Stimulated activated CD8-positive, alpha-beta memory T cell treated with anti-CD3 and anti-CD28 coated beads, Interleukin-15, amount 100 ng/mL, for 24 hours (primary cell): ENCODE results near the gene DIP2C.
"Not testable (repeated sequence)": the region's sequence is repeated elsewhere in the genome, so short reads cannot be mapped to it uniquely, and the experiment has no call there.

Experiments used
- DNase-seq: peaks from one replicate; pipeline ENCODE4 v3.0.0-alpha.2; 2020; ENCODE audit warnings: low read depth

DIP2C gene

DNA sequence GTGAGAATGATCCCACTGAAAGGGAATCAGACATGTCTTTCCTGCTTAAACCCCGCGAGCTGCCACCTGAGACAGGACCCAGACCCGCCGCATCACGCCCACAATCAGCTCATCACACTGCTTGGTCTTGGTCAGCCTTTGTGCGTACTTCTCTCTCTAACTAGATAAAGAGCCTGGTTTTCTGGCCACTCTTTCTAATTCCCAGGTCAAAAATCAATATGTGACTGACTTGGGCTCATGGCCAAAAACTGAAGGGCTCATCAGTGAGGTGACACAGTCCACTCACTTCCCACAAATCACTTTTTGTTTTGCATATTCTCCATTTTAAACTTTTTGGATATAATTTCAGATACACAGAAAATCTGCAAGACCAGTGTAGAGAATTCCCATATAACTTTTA, 247.3 kb downstream of the DIP2C start:
- no peak for DNase-seq

DNA sequence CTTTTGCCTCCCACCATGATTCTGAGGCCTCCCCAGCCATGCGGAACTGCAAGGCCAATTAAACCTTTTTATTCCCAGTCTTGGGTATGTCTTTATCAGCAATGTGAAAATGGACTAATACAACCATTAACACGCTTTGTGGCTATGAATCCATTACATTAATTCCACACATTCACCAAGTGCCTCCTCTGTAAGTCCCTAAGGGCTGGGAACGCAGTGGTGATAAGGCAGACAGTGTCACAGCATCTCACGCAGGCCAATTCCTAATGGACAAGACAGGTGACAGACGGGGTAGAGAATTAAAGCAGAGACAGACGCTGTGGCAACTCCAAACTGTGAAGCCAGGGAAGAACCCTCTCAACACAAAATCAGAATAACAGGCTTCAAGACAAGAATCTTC, 247.8 kb downstream of the DIP2C start:
- DNase-seq: no peak

GRCh38 chr10:440127-440526, 249.3 kb downstream of the DIP2C start:
- no peak for DNase-seq

DNA sequence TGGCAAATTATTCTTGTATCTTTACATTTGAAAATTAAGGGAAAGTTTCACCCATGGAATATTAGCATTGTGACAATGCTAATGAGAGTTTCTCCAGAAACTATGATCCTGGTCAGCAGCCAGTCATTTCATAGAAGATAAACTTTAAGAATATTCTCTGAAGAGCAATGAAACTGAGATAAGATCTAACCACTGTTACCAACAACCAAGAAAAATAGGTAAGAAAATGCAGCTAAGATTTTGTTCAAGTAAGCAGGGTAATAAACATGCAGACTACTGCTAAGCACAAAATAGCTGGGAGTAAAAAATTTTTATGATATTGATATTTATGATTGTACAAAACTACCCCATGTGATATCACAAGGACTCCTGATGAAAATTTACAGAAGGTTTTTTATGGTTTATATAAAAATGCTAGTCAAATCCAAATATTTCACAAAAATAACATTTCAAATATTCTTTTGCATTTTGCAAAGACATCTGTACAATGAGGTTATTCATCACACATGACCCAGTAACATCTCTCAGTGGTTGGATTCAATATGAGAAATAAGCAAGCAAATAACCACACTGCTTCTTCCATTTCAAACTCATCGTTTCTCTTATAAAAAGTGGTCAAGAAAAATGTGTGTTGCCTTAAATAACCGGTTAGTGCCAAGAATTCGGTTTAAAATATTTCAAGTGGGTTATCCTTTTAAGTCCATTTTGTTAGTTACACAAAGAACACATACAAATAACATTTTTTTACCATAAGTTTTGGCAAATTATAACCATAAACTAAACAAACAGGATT, 251.6 kb downstream of the DIP2C start:
- DNase-seq: no peak

- DNase-seq: no peak
These were observed 252.4 kb downstream of the DIP2C start for GRCh38 chr10:436911-437665.

DNA sequence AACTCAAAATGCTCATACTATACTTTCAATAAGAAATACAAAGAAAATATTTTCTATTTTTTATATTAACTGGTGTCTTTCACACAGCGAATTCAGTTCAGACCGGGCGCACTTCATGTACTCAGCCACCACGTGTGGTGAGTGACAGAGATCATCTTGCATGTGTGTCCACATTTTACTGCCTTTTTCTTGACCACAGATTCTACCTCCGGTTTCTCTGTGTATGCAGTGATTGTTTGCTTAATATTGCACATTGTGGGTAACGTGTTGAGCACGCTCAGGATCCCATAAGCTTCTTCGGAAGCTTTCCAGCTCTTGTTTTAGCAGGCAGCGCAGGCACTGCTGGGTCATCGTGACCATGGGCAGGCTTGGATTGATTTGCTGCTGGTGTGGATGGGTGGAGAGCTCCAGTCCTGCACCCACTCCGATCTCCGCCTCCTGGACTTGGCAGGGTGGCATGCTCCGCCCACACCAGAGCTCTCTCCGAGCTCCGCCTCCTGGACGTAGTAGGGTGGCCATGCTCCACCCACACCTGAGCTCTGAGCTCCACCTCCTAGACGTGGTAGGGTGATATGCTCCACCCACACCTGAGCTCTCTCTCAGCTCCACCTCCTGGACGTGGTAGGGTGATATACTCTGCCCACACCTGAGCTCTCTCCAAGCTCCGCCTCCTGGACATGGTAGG, 253.3 kb downstream of the DIP2C start:
- DNase-seq: no peak

DNA sequence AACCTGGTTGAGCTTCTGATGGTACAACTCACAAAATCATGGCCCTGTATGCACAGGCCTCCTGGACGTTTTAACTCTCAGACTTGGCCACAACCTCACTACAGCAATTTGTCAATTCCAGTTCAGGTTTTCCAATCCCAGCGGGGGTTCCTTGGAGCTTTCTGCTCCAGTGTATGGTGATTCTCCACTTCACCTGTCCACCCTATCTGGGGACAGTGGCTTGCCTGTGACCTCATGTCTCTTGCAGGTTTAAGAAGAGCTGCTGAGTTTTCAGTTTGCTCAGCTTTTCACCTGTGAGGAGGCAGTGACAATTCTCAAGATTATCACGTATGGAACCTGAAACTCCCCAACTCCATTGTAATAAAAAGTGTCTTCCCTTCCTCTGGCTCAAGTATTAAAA, 254.1 kb downstream of the DIP2C start:
- DNase-seq: no peak

DNA sequence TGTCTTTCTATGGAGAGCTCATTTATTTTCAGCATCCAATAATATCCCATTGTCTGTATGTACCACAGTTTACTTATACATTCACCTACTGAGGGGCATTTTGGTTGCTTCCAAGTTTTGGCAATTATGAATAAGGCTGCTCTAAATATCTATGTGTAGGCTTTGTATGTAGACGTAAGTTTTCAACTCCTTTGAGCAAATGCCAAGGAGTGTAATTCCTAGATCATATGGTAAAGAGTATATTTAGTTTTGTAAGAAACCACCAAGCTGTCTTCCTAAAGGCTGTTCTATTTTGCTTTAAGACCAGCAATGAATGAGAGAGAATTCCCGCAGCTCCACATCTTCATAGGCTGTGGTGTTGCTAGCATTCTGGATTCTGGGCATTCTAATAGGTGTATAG, 259.8 kb downstream of the DIP2C start:
- no peak for DNase-seq

GRCh38 chr10:427761-428519, 261.5 kb downstream of the DIP2C start:
- no peak for DNase-seq

- not testable (repeated sequence) for DNase-seq
These were observed 264.1 kb downstream of the DIP2C start for GRCh38 chr10:425365-425764.

- not testable (repeated sequence) for DNase-seq
These were observed 264.7 kb downstream of the DIP2C start for GRCh38 chr10:424724-425123.

- DNase-seq: no peak
These were observed 266.3 kb downstream of the DIP2C start for GRCh38 chr10:423178-423577.

DNA sequence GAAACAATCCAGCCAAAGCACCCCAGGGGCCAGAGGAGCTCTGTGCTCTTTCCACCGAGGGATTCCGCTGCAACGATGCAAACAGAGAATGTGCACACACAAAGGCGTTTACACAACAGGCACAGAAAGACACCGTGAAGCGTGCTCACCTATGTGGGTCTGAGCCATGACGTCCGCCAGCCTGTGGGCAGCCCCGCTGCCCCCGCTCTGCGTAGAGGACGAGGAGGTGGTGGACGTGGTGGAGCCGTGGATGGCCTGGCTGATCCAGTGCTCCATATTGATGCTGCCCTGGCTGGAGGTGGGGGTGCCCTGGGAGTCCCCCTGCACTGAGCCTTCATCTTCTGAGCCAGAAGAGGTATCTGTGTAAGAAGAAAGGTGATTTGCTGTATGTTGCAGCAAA, 266.8 kb downstream of the DIP2C start:
- no peak for DNase-seq

- DNase-seq: no peak
These were observed 267.2 kb downstream of the DIP2C start for GRCh38 chr10:422241-422640.

GRCh38 chr10:421170-421569, 268.3 kb downstream of the DIP2C start:
- no peak for DNase-seq

DNA sequence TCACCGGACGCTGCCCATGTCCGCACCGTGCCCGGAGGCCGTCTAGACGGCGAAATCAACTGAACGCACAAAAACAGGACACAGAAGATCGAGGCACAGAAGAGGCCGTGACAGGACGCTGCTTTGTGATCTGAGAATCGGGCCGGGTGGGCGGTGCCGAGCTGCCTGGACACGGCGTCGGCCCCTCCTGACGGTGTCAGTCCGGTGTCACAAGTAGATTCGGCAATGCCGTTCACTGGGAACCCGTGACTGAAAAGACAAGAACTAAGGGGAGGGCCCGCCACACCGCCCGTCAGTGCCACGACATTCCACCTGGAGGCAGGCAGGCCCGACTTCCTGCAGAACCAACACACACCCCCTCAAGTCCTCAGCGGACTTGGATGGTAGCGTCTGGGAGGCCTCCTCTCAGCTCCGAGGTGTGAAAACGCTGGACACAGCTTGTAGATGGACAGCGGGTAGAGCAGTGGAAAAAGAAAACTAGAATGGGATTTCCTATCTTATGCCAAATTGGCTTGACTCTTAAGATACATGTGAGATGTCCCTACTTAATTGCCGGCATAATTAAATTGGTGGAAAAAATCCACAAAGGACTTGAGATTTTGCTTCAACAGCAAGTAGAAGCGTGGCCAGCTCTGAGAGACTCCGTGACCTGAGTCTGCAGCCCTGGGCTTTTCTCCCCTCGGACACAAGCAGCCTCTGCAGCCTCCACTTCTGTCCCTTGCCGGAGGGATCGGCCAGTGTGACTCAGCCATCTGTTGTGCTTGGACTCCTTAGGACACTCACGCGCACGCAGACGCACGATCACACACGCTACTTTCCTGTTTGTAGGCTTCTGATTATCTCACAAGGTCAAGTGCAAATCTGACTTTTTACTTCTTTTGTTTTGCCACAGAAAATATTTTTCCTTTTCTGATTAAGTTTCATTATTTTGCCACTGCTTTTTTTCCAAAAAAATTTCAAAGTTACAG, 269.0 kb downstream of the DIP2C start:
- no peak for DNase-seq

GRCh38 chr10:418894-419293, 270.6 kb downstream of the DIP2C start:
- DNase-seq: no peak

GRCh38 chr10:418226-418625, 271.2 kb downstream of the DIP2C start:
- DNase-seq: no peak

- no peak for DNase-seq
These were observed 273.4 kb downstream of the DIP2C start for GRCh38 chr10:416091-416515.

- DNase-seq: no peak
These were observed 275.8 kb downstream of the DIP2C start for GRCh38 chr10:413662-414071.

GRCh38 chr10:412109-412508, 277.4 kb downstream of the DIP2C start:
- no peak for DNase-seq
